Stomach (tissue), 9 donors: ENCODE measurements around the gene SEPTIN11. TPM values are rescaled to one million over a fixed set of nuclear protein-coding genes. Genes with fewer than 3 reads are reported as not detected.
A peak's percentile ranks its signal among the peaks of the same experiment; 100 is the strongest.

Experiments
- DNase-seq, 2 donors: peaks; one replicate each; pipeline versions ENCODE4 v3.0.0 to v3.0.0-alpha.2; 2013 to 2019
- H3K27ac ChIP-seq, 5 donors: fragments of 200-600 bp in 4 of 5; sonication (generic) in 4 of 5; one replicate each; pipeline ENCODE4 v1.5.1; 2013 to 2019; ENCODE audit warnings: mild to moderate bottlenecking in 1 of 5, moderate library complexity in 1 of 5
- H3K27me3 ChIP-seq, 3 donors: fragments of 200-600 bp; sonication (generic); one replicate each; pipeline ENCODE4 v1.5.1; 2017 to 2019; ENCODE audit warnings: mixed run types in 1 of 3
- H3K36me3 ChIP-seq, 4 donors: fragments of 200-600 bp; sonication (generic); 1 replicate in 3 of 4; 2 replicates in 1 of 4; pipeline ENCODE4 v1.5.1; 2016 to 2019
- H3K4me1 ChIP-seq, 4 donors: fragments of 200-600 bp; sonication (generic); one replicate each; pipeline ENCODE4 v1.5.1; 2016 to 2019
- H3K4me3 ChIP-seq, 4 donors: fragments of 200-600 bp; sonication (generic) in 3 of 4; one replicate each; pipeline ENCODE4 v1.5.1; 2016 to 2019; ENCODE audit warnings: mild to moderate bottlenecking in 1 of 4
- H3K9me3 ChIP-seq, 4 donors: fragments of 200-600 bp; sonication (generic); one replicate each; pipeline ENCODE4 v1.5.1; 2016 to 2019
- CTCF ChIP-seq, 7 experiments: fragments of 450-650 bp in 4 of 7; fragments of 200-600 bp in 3 of 7; sonication (generic) in 3 of 7; IDR thresholded peaks; one replicate each; pipeline ENCODE4 v1.5.1; 2016 to 2019; ENCODE audit warnings: antibody characterized with exemption in 7 of 7, control low read depth in 2 of 7, mild to moderate bottlenecking in 1 of 7
- EP300 ChIP-seq: sonication (generic); formaldehyde crosslinking; IDR thresholded peaks from one replicate; pipeline ENCODE4 v1.6.1; 2017; ENCODE audit warnings: antibody characterized with exemption
- POLR2A ChIP-seq, 4 donors: fragments of 450-650 bp; IDR thresholded peaks; one replicate each; pipeline ENCODE4 v1.6.1; 2016; ENCODE audit warnings: antibody characterized with exemption in 4 of 4, control low read depth in 2 of 4, mild to moderate bottlenecking in 1 of 4, moderate library complexity in 1 of 4
- POLR2AphosphoS5 ChIP-seq, 3 donors: sonication (generic); formaldehyde crosslinking; IDR thresholded peaks; one replicate each; pipeline ENCODE4 v1.6.1; 2016; ENCODE audit warnings: antibody characterized with exemption in 3 of 3
- WGBS, 5 donors: extraction: QIAGEN DNeasy Blood & Tissue Kit in 3 of 5; methylation state at CpG; one replicate each; pipeline versions ENCODE4 v1.1.5 to v1.1.7; 2013 to 2018; 5-methylcytosine and 5-hydroxymethylcytosine counted together
- intact Hi-C: fragments of 100-400 bp; cut with DNase I; formaldehyde crosslinking; loops from one replicate; pipeline ENCODE4 v1.15.1; 2023; ENCODE audit warnings: low total_unique reads
- polyA plus RNA-seq, 3 donors: library from polyadenylated mRNA; stranded (reverse); fragments of 200-250 nt; gene quantifications; one replicate each; pipeline ENCODE4 v1.2.3, GENCODE V29; 2013
- total RNA-seq, 5 donors: library from RNA; depleted of rRNA; stranded (reverse); fragments of >200 nt; gene quantifications; one replicate each; pipeline versions ENCODE4 v1.1.0 to v1.2.3, GENCODE V29; 2014 to 2016
- donor health status: healthy with polysubstance abuse.
- donor health status: Bipolar disorder and iron deficiency.
- donor health status: healthy.

The SEPTIN11 gene
- total and polyA plus RNA-seq, 8 donors, result 9.3 to 298 (median 57.4) TPM

- H3K4me3 ChIP-seq, result no peak overlapping the region
- 40 to 84% (median 58%) methylated on average over 1 of the region's 1 CpG for WGBS, 5 donors
- DNase-seq, result no peak
- TF ChIP-seq CTCF (IDR thresholded peaks at IDR 0.05), result no peak
- TF ChIP-seq EP300, result no peak
- TF ChIP-seq POLR2A (IDR thresholded peaks at IDR 0.05), result no peak
- no peak overlapping the region for H3K27ac ChIP-seq
- H3K9me3 ChIP-seq, result peaks cover 0 to 4% (median 0%) of the 10 kb centered on the region in 4 donors
- no peaks in the 10 kb centered on the region for H3K4me1 ChIP-seq
- no peaks in the 10 kb centered on the region for H3K27me3 ChIP-seq
- no peaks in the 10 kb centered on the region for H3K36me3 ChIP-seq
- intact Hi-C loops, result no loop called here
Observed at GRCh38 chr4:76909711-76910110, 39.8 kb upstream of the SEPTIN11 start.

- Histone ChIP-seq H3K27ac (peak overlapping the region in 2 of 5 donors; percentile 4 to 37), H3K36me3 (no peaks in the 10 kb centered on the region), H3K27me3 (no peaks in the 10 kb centered on the region), H3K4me3 (no peak overlapping the region), H3K9me3 (no peaks in the 10 kb centered on the region), H3K4me1 (peaks cover 0 to 21% (median 2%) of the 10 kb centered on the region in 4 donors)
- TF ChIP-seq EP300, result no peak
- TF ChIP-seq POLR2A (IDR thresholded peaks at IDR 0.05), result no peak
- no peak for TF ChIP-seq CTCF (IDR thresholded peaks at IDR 0.05)
- TF ChIP-seq POLR2AphosphoS5 (IDR thresholded peaks at IDR 0.05), result peak in 2 of 3 donors; percentile 16 to 28
- peak in 1 of 2 donors; percentile 9 for DNase-seq
- intact Hi-C loops, result no loop called here
Observed at GRCh38 chr4:76920715-76921114, 28.8 kb upstream of the SEPTIN11 start.

GRCh38 chr4:76923619-76924357, 25.8 kb upstream of the SEPTIN11 start:
- peaks cover 0 to 21% (median 2%) of the 10 kb centered on the region in 4 donors for H3K4me1 ChIP-seq
- H3K27me3 ChIP-seq, result no peaks in the 10 kb centered on the region
- no peak overlapping the region for H3K4me3 ChIP-seq
- H3K27ac ChIP-seq, result no peak overlapping the region
- no peak for TF ChIP-seq EP300
- no peak for TF ChIP-seq POLR2A (IDR thresholded peaks at IDR 0.05)
- TF ChIP-seq CTCF (IDR thresholded peaks at IDR 0.05), result no peak
- no peak for TF ChIP-seq POLR2AphosphoS5 (IDR thresholded peaks at IDR 0.05)
- H3K36me3 ChIP-seq, result no peaks in the 10 kb centered on the region
- WGBS, 5 donors, result 59 to 84% (median 72%) methylated on average over 5 of the region's 5 CpGs
- no peaks in the 10 kb centered on the region for H3K9me3 ChIP-seq
- DNase-seq, result no peak
- intact Hi-C loops, result no loop called here

- Histone ChIP-seq H3K4me3 (no peak overlapping the region), H3K4me1 (peaks cover 0 to 6% (median 0%) of the 10 kb centered on the region in 4 donors), H3K27ac (no peak overlapping the region), H3K36me3 (no peaks in the 10 kb centered on the region), H3K27me3 (no peaks in the 10 kb centered on the region), H3K9me3 (no peaks in the 10 kb centered on the region)
- DNase-seq, result no peak
- 88 to 97% (median 95%) methylated on average over 6 of the region's 6 CpGs for WGBS, 5 donors
- intact Hi-C loops, result no loop called here
- TF ChIP-seq CTCF (IDR thresholded peaks at IDR 0.05) (no peak), POLR2AphosphoS5 (IDR thresholded peaks at IDR 0.05) (no peak), EP300 (no peak), POLR2A (IDR thresholded peaks at IDR 0.05) (no peak)
Observed at GRCh38 chr4:76926841-76927240, 22.7 kb upstream of the SEPTIN11 start.
